ENCODE results near the gene ZNF268. TPM values are rescaled to one million over a fixed set of nuclear protein-coding genes. Genes with fewer than 3 reads are reported as not detected.
A peak's percentile ranks its signal among the peaks of the same experiment; 100 is the strongest.

The ZNF268 gene
- total RNA-seq: 10 to 100 TPM; 15.5 to 37.7 (median 20.9) TPM

- Histone ChIP-seq H3K27me3 (no peaks in the 10 kb centered on the region), H3K36me3 (peaks cover 6 to 37% (median 30%) of the 10 kb centered on the region in 4 donors), H3K9me3 (peaks cover 6 to 58% (median 41%) of the 10 kb centered on the region in 4 donors), H3K4me1 (peaks cover 6 to 14% (median 8%) of the 10 kb centered on the region in 4 donors), H3K4me3 (peak within 1 kb of the TSS; percentile 67 to 89 (median 79)), H3K27ac (peak within 1 kb of the TSS; percentile 72 to 82 (median 77))
- peak; percentile 95 to 98 for ATAC-seq (ENCODE audit: low FRiP score in 2 of 2)
- WGBS, 2 donors: 1 to 2% methylated on average over 25 to 40 of the region's 40 CpGs
- TF ChIP-seq POLR2AphosphoS5 (IDR thresholded peaks at IDR 0.05): peak; percentile 83 to 85
- TF ChIP-seq CTCF (IDR thresholded peaks at IDR 0.05): peak; percentile 46 to 82 (median 68)
- peak in 1 of 4 donors; percentile 61 for TF ChIP-seq POLR2A (IDR thresholded peaks at IDR 0.05)
- no peak for TF ChIP-seq EP300 (IDR thresholded peaks at IDR 0.05)
- peak; percentile 91 to 96 for DNase-seq
Measured at GRCh38 chr12:133181238-133181959, at the start of gene ZNF268. Gene ZNF268, plus strand, starts transcription at chr12:133181495. Its CDS starts 503 bp downstream, at chr12:133181998.

- 90 to 98% methylated on average over 2 of the region's 2 CpGs for WGBS, 2 donors
- Histone ChIP-seq H3K9me3 (peaks cover 39 to 87% (median 82%) of the 10 kb centered on the region in 4 donors), H3K36me3 (peaks cover 13 to 59% (median 32%) of the 10 kb centered on the region in 4 donors)
Measured at GRCh38 chr12:133135747-133136146, 45.5 kb upstream of the ZNF268 start.

GRCh38 chr12:133145981-133146380, 35.3 kb upstream of the ZNF268 start:
- DNase-seq (no peak), ATAC-seq (ENCODE audit: low FRiP score in 2 of 2) (no peak)
- no peak overlapping the region for H3K4me3 ChIP-seq
- TF ChIP-seq CTCF (IDR thresholded peaks at IDR 0.05) (no peak), POLR2AphosphoS5 (IDR thresholded peaks at IDR 0.05) (no peak), EP300 (IDR thresholded peaks at IDR 0.05) (no peak), POLR2A (IDR thresholded peaks at IDR 0.05) (no peak)
- peaks cover 60 to 99% (median 94%) of the 10 kb centered on the region in 4 donors for H3K9me3 ChIP-seq
- no peaks in the 10 kb centered on the region for H3K27me3 ChIP-seq
- no peak overlapping the region for H3K27ac ChIP-seq
- WGBS, 2 donors: 93 to 97% methylated on average over 2 of the region's 2 CpGs
- H3K4me1 ChIP-seq: no peaks in the 10 kb centered on the region
- peaks cover 12 to 70% (median 41%) of the 10 kb centered on the region in 4 donors for H3K36me3 ChIP-seq

More at GRCh38 chr12:133135747-133136146, 45.5 kb upstream of the ZNF268 start:
- Histone ChIP-seq H3K4me1 (no peaks in the 10 kb centered on the region), H3K27me3 (no peaks in the 10 kb centered on the region), H3K27ac (no peak overlapping the region), H3K4me3 (no peak overlapping the region)
- no peak for TF ChIP-seq POLR2AphosphoS5 (IDR thresholded peaks at IDR 0.05)
- no peak for ATAC-seq (ENCODE audit: low FRiP score in 2 of 2)
- DNase-seq: no peak

- H3K4me1 ChIP-seq: no peaks in the 10 kb centered on the region
Measured at GRCh38 chr12:133156125-133156690, 25.1 kb upstream of the ZNF268 start.

More at GRCh38 chr12:133156125-133156690, 25.1 kb upstream of the ZNF268 start:
- TF ChIP-seq POLR2AphosphoS5 (IDR thresholded peaks at IDR 0.05): no peak
- TF ChIP-seq CTCF (IDR thresholded peaks at IDR 0.05): no peak
- TF ChIP-seq EP300 (IDR thresholded peaks at IDR 0.05): no peak
- TF ChIP-seq POLR2A (IDR thresholded peaks at IDR 0.05): no peak
- Histone ChIP-seq H3K9me3 (peaks cover 96 to 100% (median 99%) of the 10 kb centered on the region in 4 donors), H3K4me3 (no peak overlapping the region), H3K36me3 (peaks cover 35 to 62% (median 51%) of the 10 kb centered on the region in 4 donors), H3K27ac (no peak overlapping the region), H3K27me3 (no peaks in the 10 kb centered on the region)
- no peak for ATAC-seq (ENCODE audit: low FRiP score in 2 of 2)
- 93 to 95% methylated on average over 2 of the region's 2 CpGs for WGBS, 2 donors
- no peak for DNase-seq
